ENCODE measurements around the gene CD177.
"Not testable (repeated sequence)": the region's sequence is repeated elsewhere in the genome, so short reads cannot be mapped to it uniquely, and the experiment has no call there.

The CD177 gene

DNA sequence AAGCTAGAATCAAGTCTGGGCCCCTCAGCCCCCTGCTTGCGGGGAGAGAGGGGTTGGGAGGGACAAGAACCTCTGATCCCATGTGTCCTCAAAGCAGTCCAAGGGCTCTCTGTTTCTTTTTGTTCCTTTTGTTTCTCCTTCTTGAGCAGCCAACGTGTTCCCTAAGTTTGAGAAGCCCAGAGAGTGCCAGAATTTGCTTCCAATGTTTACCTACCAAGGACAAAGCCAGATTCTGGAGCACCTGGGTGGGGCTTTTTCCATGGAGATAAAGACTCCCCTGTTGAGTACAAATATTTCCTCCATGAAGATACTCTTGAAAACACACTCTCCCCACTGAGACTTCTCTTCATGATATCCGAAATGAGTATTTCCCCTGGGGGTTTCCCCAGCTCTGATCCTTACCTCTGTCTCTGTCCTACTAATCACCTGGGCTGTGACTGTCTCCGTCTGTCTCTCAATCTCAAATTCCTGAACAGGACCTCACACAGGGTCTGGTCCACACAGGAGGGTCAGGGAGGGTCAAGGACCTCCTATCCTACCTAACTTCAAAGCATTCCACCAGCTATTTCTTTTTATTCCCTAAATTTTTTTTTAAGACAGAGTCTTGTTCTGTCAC lies 27.4 kb downstream of the CD177 start:
- DNase-seq, result no peak

DNA sequence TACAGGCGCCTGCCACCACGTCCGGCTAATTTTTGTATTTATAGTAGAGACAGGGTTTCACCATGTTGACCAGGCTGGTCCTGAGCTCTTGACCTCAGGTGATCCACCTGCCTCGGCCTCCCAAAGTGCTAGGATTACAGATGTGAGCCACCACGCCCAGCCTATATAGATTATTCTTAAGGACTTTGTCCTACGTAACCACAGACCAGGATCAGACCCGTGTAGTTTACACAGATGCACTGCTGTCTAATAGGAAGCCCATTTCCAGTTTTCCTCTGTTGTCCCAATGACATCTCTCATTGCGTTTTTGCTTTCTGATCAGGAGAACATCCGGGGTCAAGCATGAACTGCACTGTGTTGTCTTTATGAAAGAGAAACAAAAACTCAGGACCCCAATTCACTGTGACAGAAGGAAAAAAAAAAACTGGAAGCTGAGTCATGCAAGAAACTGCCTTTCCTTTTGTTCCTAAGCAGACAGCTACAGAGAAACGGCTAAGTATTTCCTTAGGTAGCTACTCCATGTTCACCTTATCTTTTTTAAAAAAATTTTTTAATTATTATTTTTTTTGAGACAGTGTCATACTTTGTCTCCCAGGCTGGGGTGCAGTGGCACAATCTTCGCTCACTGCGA lies 29.2 kb downstream of the CD177 start:
- DNase-seq, result not testable (repeated sequence)

DNA sequence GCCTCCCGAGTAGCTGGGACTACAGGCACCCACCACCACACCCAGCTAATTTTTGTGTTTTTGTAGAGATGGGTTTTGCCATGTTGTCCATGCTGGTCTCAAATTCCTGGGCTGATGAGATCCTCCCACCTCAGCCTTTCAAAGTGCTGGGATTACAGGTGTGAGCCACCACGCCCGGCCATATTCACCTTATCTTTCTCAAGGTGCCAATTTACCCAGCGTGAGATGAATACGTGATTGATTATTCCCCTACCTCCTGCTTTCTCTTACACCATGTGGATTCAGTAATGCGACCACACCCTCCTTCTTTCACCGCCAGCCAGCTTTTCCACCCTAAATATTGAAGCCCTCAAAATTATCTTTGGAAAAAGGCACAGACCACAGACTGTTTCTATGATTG lies 29.8 kb downstream of the CD177 start:
- not testable (repeated sequence) for DNase-seq

DNA sequence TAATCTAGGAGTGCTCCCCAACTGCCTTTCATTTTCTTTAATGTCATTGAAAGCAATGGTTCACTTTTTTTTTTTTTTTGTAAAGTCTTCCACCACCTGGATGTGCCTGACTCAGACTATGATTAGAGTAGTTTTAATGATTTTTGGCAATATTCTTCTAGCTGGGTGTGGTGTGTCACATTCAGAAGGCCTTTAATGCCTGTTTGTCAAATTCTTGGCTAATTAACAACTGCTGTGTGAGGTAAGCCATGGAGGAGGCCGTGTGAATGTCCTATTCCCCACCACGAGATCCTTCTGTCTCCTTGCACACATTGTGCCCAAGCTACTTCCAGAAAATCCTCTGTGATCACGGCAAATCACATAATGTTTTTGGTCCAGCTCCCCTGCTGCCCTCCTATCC lies 30.3 kb downstream of the CD177 start:
- DNase-seq, result not testable (repeated sequence)

DNA sequence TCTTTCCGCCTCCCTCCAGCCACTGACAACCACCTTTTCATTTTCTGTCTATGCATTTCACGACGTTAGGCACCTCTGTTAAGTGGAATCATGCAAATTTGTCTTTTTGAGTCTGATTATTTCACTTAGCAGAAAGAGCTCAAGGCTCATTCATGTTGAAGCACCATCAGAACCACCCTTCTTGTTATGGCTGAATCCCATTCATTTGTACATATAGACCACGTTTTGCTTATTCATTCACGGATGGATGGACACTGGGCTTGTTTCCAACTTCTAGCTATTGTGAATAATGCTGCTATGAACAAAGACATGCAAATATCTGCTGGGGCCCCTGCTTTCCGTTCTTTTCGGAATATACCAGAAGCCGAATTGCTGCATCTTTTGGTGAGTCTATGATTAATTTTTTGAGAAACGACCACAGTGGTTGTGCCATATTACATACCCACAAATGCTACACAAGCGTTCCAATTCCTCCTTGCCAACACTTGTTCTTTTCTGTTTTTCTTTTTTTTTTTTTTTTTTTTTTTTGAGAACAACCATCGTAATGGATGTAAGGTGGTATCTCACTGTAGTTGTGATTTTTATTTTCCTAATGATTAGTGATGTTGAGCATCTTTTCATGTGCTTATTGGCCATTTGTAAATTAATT lies 37.5 kb downstream of the CD177 start:
- DNase-seq, result not testable (repeated sequence)

DNA sequence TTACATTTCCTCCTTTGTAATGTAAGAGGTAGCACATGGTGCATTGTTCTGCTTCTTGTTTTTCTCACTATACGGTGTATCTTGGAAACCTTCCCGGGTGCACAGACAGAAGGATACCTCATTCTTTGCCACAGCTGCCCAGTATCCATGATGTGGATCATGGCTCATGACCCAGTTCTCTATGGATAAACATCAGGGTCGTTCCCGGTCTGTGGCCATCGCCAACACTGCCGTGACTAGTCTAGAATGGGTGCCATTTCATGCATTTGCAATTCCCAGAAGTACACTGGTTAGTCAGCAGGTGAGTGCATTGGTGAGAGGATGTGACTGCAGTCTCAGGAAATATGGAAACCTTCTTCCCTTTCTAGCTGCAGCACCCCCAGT lies 38.1 kb downstream of the CD177 start:
- DNase-seq, result not testable (repeated sequence)

DNA sequence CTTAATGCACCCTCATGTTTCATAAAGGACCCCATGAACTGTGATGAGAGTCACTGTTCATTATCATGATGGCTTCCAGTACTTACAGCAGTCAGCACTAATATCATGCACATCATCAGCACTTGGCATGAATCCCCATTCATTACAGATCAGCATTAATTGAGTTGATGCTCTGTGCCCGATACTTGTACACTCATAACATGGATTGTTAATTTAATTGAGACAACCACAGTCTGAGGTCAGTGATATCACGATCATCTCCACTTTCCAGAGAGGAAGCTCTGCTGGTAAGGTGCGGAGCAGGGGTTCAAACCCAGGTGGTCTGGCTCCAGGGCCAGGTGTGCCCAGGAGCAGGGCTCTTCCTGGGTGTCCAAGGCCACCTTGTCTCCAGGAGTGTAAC lies 40.0 kb downstream of the CD177 start:
- DNase-seq, result not testable (repeated sequence)

DNA sequence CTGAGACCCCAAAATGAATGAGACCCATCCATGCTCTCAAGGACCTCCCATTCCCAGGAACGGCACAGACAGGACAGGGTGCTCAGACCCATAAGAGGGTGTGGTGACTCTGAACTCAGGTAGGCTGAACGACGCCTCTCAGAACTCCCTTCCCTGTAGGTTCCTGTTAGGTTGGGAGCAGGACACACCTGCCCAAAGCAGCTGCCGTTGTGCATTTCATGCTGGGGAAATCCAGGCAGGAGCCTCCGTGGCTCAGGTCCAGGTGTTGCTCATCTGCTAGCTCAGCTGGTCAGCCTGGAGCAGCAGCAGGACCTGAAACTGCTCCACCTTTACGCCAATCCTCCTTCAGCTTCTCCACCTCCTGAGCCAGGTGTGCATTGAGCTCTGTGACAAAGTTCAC lies 42.1 kb downstream of the CD177 start:
- DNase-seq, result no peak

DNA sequence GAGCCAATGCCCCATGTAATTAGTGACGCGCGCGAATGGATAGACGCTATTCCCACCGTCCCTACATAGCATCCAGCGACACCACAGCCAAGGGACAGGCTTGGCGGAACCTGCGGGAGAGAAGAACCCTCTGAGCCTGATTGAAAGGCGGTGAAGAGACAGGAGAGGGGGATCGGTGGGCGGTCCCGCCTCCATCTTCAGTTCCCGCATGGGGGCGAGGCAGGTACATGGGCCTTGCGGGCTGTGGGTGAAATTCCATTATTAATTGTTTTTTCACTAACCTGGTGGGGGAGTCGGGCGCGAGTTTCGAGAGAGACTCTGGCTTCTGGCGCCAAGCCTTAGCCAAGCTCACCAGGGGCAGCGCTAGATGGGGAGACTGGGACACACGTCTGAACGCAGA lies 52.8 kb downstream of the CD177 start:
- no peak for DNase-seq

DNA sequence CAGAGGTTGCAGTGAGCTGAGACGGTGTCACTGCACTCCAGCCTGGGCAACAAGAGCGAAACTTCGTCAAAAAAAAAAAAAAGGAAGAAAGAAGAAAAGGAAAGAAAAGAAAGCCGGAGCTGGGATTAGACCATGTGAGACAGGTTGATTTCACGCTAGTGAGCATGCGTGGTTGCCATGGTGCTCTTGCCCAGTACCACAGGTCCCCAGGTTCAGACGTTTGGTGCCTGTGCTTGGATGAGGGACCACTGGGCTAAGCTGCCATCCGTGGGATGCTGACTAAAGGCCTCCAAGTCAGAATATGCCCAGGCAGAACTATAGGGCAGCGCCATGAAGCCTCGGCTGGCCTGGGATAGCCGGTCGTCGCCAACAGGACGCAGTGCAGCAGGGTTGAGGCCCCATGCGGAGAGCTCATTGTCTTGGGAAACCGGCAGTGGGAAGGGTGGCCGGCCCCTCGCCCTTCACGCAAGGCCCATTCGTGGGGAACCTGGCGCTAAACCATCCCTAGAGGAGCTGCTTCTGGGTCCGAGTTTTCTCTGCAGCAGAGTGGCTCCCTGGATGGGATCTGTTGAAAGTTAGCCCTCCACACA lies 54.0 kb downstream of the CD177 start:
- no peak for DNase-seq

DNA sequence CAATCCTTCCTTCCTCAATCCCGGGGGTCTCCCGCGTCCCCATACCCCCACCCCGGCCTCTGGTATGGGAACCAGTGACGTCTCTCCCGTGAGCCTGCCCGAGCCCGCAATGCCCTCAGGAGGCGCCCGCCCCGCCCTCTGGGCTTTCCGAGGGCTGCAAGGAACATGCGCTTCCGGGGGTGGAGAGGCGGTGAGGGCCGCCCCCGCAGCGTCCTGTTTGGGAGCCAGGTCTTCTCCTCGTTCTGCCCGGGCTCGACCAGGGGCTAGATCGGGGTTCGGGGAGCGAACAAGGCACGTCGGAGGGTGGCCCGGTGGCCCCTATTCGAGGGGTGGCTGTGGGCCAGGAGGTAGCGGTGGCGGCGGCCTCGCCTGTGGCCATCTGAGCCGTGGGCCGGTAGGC lies 54.6 kb downstream of the CD177 start:
- no peak for DNase-seq

DNA sequence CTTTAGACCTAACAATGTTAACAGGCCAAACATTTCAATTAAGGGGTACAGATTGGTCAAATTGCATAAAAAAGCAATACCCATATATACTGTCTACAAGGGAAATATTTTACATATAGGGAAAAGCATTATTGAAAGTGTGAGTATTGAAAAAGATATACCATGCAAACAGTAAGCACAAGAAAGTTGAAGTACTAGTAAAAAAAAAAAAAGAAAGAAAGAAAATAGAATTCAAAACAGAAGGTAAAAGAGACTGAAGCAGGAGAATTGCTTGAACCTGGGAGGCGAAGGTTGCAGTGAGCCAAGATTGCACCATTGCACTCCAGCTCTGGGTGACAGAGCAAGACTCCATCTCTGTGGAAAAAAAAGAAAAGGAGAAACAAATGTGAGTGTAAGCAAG lies 55.9 kb downstream of the CD177 start:
- DNase-seq, result no peak

DNA sequence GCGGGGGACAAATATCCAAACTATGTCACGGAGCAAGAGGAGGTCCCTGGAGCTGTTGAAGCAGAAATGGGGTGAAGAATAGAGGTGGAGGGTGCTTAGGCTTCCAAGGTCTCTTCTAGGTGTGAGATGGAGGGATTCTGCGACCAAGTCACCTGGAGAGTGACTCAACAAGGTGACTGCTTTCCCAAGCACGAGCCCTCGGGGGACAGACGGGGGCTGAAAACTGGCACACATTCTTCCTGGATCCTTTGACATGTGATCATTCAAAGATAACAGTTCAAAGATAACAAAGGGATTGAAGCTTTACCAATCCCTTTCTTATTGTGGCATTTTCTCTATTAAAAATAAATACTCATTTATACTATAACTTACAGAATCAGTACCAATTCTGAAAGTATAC lies 59.0 kb downstream of the CD177 start:
- DNase-seq, result no peak
